ENCODE data around the gene ICA1.
"Not testable (repeated sequence)": the region's sequence is repeated elsewhere in the genome, so short reads cannot be mapped to it uniquely, and the experiment has no call there.

GRCh38 chr7:8101292-8101691, 160.7 kb downstream of the ICA1 start:
- not testable (repeated sequence) for TF ChIP-seq CTCF, POLR2A, POLR2AphosphoS5 (IDR thresholded peaks at IDR 0.05)

Measured in breast epithelium (tissue), 3 donors.